ENCODE results near the gene RGSL1. TPM values are rescaled to one million over a fixed set of nuclear protein-coding genes. Genes with fewer than 3 reads are reported as not detected.

The RGSL1 gene
- polyA plus RNA-seq, 3 donors: not detected

DNA sequence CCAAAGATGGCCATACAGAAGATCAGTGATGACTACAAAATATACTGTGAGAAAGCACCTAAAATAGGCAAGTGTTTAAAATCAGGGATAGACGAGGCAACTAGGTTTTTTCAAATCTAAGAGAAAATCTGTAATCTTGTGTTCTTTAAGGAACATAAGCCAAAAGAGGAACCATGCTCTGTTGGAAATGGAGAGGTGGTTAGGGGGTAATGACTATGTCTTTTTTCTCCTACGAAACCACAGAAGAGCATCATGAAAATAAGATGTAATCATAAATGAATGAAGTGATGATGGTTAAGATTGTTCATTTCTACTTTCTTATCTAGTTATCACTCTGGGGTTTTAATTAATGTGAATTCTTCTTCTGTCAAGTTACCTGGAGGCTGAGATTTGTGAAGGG lies 43.1 kb downstream of the RGSL1 start:
- Histone ChIP-seq H3K79me2 (ENCODE audit: insufficient read depth, low read length) (no peaks in the 10 kb centered on the region), H3K27ac (ENCODE audit: low read depth in 1 of 2, low read length in 2 of 2) (no peak overlapping the region), H3K36me3 (replicated peaks in 1 of 2; ENCODE audit: control insufficient read depth in 1 of 2, insufficient read depth in 2 of 2, low read length in 2 of 2) (no peaks in the 10 kb centered on the region), H2AFZ (ENCODE audit: insufficient read depth, low read depth, low read length, poor library complexity, severe bottlenecking) (no peak overlapping the region), H3K4me1 (ENCODE audit: control insufficient read depth in 1 of 2, insufficient read depth in 2 of 2, low read length in 2 of 2) (peaks cover 10 to 17% of the 10 kb centered on the region in 2 donors), H3K27me3 (ENCODE audit: control insufficient read depth in 2 of 2, insufficient read depth in 2 of 2, low read length in 2 of 2) (no peaks in the 10 kb centered on the region), H4K20me1 (ENCODE audit: insufficient read depth, low read length) (no peaks in the 10 kb centered on the region), H3K4me2 (replicated peaks; ENCODE audit: extremely low read depth, low read length, poor library complexity, severe bottlenecking) (no peak overlapping the region), H3K9ac (ENCODE audit: insufficient read depth, low read length, poor library complexity, severe bottlenecking) (no peak overlapping the region), H3K9me3 (replicated peaks in 1 of 2; ENCODE audit: control insufficient read depth in 1 of 2, insufficient read depth in 1 of 2, low read length in 2 of 2) (no peaks in the 10 kb centered on the region), H3K4me3 (replicated peaks in 1 of 3; ENCODE audit: low read depth in 2 of 3, low read length in 3 of 3) (no peak overlapping the region)
- Mint-ChIP-seq H3K27ac (peak overlapping the region in 4 of 7 donors; percentile 44 to 76 (median 57)), H3K36me3 (no peaks in the 10 kb centered on the region), H3K9me3 (peaks cover 0 to 8% (median 0%) of the 10 kb centered on the region in 7 donors), H3K4me1 (peaks cover 17% of the 10 kb centered on the region), H3K4me3 (no peak overlapping the region), H3K27me3 (ENCODE audit: low read depth in 3 of 3) (peaks cover 0 to 2% (median 0%) of the 10 kb centered on the region in 3 donors)
- no peak for TF ChIP-seq CTCF (IDR thresholded peaks at IDR 0.05)
- intact Hi-C loops (cut with micrococcal nuclease): no loop called here
- DNase-seq: peak in 2 of 3 donors; percentile 33
- WGBS (ENCODE audit: insufficient coverage): no CpG with 5 or more reads among the region's 2 CpGs

- H3K36me3 Mint-ChIP-seq: no peaks in the 10 kb centered on the region
These were observed 45.1 kb downstream of the RGSL1 start for GRCh38 chr1:182495002-182495401.

More at GRCh38 chr1:182495002-182495401, 45.1 kb downstream of the RGSL1 start:
- H3K79me2 ChIP-seq (ENCODE audit: insufficient read depth, low read length): no peaks in the 10 kb centered on the region
- no peaks in the 10 kb centered on the region for H3K27me3 ChIP-seq (ENCODE audit: control insufficient read depth in 2 of 2, insufficient read depth in 2 of 2, low read length in 2 of 2)
- Mint-ChIP-seq H3K27ac (no peak overlapping the region), H3K9me3 (peaks cover 0 to 12% (median 0%) of the 10 kb centered on the region in 7 donors), H3K4me3 (no peak overlapping the region), H3K27me3 (ENCODE audit: low read depth in 3 of 3) (peaks cover 0 to 2% (median 0%) of the 10 kb centered on the region in 3 donors), H3K4me1 (peaks cover 14% of the 10 kb centered on the region)
- no peak overlapping the region for H3K4me3 ChIP-seq (replicated peaks in 1 of 3; ENCODE audit: low read depth in 2 of 3, low read length in 3 of 3)
- peaks cover 10 to 17% of the 10 kb centered on the region in 2 donors for H3K4me1 ChIP-seq (ENCODE audit: control insufficient read depth in 1 of 2, insufficient read depth in 2 of 2, low read length in 2 of 2)
- H3K27ac ChIP-seq (ENCODE audit: low read depth in 1 of 2, low read length in 2 of 2): no peak overlapping the region
- intact Hi-C loops (cut with micrococcal nuclease): no loop called here
- H3K36me3 ChIP-seq (replicated peaks in 1 of 2; ENCODE audit: control insufficient read depth in 1 of 2, insufficient read depth in 2 of 2, low read length in 2 of 2): no peaks in the 10 kb centered on the region
- no peak overlapping the region for H2AFZ ChIP-seq (ENCODE audit: insufficient read depth, low read depth, low read length, poor library complexity, severe bottlenecking)
- no peaks in the 10 kb centered on the region for H4K20me1 ChIP-seq (ENCODE audit: insufficient read depth, low read length)
- H3K4me2 ChIP-seq (replicated peaks; ENCODE audit: extremely low read depth, low read length, poor library complexity, severe bottlenecking): no peak overlapping the region
- no peak for DNase-seq
- no peak overlapping the region for H3K9ac ChIP-seq (ENCODE audit: insufficient read depth, low read length, poor library complexity, severe bottlenecking)
- H3K9me3 ChIP-seq (replicated peaks in 1 of 2; ENCODE audit: control insufficient read depth in 1 of 2, insufficient read depth in 1 of 2, low read length in 2 of 2): no peaks in the 10 kb centered on the region
- no peak for TF ChIP-seq CTCF (IDR thresholded peaks at IDR 0.05)

All from CD14-positive monocyte (primary cell).